HG02870 (cell line): ENCODE results near the gene FAM76A.

Experiments used
- ATAC-seq: cut with Tn5 transposase; IDR thresholded peaks from one replicate; pipeline ENCODE4 v1.9.1; 2021; ENCODE audit warnings: mild to moderate bottlenecking, moderate library complexity; ENCODE audit not compliant: unreplicated experiment

The FAM76A gene

DNA sequence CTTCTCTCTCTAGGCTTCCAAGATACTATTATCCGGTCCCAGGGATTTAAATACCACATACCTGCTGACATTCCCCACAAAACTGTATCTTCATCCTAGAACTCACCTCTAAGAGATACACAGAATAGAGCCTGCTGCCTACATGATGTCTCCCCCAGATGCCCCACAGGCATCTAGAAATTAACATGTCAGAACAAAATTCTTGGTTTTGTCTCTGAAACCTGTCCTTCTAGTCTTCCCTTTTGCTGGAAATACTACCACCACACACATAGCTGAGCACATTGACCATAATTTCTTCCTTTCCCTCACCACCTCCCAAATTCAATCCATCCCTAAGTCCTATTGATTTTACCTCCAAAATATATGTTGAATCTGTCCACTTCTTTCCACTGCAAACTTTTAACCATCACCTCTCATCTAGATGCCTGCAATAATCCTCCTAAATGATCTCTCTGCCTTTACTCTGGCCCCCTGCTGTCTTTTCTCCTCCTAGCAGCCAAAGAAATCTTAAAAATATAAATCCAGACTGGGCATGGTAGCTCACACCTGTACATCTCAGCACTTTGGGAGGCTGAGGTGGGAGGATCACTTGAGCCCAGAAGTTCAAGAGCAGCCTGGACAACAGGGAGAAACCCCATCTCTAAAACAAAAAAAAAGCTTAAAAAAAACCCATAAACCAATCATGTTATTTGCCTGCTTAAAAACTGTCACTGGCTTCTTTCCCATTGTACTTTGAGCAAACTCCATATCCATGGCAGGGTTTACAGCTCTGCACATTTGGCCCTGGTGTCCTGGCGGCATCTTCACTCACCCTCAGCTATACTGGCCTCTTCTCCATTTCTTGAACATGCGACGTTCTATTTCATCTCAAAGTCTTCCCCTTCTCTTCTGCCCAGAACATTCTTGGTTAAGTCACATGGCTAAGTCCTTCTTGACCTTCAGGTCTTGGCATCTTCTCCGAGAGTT, 6.2 kb upstream of the FAM76A start:
- ATAC-seq = no peak

GRCh38 chr1:27724961-27725373, 794 bp upstream of the FAM76A start:
- ATAC-seq = no peak

DNA sequence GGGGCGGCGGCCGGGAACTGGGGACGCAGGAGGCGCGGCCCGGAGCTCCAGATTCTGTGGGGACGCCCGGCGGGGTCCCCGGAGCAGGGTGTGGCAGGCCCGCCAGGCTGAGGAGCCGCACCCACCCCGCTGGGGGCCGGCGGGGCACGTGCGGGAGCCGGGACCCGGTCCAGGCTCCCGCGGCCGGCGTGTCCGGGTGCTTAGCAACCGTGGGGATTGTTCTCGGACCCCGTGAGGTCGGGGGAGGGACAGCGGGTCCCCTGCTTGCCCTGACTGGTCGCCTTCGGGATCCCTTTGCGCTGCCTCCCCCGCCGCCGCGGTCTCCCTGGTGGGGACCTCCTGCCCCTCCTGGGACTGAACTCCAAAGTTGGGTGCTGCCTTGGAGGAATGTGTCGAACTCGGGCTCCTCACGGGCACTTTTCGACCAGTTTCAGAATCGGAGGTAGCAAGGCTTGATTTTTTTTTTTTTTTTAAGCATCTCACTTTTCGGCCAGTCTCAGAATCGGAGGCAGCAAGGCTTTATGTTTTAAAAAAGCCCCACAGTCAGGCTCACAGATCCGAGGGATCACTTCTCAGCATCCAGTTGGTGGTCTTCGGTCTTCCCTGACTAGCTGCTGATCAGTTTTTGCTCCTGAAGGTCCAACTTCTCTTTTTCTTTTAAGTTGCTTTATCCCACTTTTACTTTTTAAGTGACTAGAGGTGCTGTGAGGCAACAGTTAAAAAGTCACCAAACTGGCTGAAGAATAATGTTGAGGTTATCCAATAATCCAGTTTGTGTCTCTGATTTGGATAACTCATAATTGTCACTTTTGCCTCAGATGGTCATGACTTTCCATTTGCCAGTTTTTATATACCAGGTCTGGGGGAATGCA, 648 bp downstream of the FAM76A start:
- peak; percentile 22 for ATAC-seq

GRCh38 chr1:27727126-27727525, 1.4 kb downstream of the FAM76A start:
- ATAC-seq = no peak

GRCh38 chr1:27736252-27736651, 10.5 kb downstream of the FAM76A start:
- no peak for ATAC-seq

GRCh38 chr1:27741121-27741520, 15.4 kb downstream of the FAM76A start:
- ATAC-seq = no peak

DNA sequence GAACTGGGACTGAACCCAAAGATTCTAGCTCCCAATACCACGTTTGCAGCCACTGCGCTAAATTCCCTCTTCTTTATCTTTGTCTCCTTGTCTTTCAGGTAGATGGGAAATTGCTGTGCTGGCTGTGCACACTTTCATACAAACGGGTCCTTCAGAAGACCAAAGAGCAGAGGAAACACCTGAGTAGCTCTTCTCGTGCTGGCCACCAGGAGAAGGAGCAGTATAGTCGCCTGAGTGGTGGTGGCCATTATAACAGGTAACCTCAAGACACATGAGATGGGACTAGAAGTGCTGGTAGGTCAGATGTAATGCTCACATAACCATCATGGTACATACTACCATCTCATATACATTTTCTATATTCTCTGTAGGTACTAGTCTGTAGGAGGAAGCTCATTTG, 18.8 kb downstream of the FAM76A start:
- ATAC-seq = no peak

DNA sequence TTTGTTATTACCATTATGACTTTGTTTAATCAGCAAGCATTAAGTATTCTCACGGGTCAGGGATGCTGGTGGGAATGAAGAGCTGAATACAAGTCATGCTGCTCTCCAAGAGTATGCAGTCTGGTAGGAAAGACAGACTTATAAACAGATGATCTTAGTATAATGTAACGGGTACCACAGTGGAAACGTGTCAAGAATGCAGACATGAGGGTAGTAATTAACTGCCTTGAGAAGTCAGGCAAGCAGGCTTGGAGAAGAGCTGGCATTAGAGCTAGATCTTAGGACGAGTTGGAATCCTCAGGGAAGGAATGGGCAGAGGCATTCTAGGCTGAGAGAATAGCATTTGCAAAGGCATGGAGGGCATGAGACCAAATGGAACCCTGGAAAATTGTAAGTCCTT, 19.7 kb downstream of the FAM76A start:
- ATAC-seq = no peak

DNA sequence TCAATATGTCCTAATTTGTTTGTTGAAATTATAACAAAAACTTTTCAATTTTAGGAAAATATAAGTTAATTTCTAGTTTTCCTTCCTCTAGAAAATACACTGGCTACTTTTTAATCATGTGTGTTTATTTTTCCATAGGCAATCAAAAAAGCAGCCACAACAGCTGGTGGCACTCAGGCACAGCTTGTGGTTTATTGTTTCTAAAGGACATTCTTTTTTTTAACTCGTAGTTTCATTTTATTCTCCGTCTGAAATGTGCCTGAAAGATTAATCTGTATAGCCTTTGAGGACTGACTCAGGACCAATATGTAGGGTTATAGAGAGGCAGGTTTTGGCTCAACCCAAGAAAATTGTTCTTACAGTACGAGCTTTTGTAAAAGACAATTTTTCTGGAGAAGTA, 26.6 kb downstream of the FAM76A start:
- no peak for ATAC-seq

- ATAC-seq = no peak
Observed at GRCh38 chr1:27755286-27755685, 29.5 kb downstream of the FAM76A start.

DNA sequence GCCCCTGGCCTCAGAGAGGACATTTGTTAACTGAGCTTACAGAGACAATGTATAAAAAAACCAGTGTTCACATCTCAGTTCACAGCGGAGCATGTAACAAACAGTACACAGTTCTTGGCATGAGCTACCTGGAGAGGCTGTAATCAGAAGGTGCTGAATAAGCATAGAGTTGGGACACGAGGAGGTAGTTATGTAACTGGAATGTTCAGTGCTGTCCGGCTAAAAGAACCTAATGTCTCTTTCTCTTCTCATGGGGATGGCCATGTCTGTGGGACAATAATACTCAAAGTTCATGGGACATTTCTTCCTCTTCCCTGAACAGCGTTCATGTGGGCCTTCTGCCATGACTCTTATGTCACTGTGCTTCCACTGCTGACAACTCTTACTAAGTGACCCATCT, 30.1 kb downstream of the FAM76A start:
- ATAC-seq = no peak

- no peak for ATAC-seq
Observed at GRCh38 chr1:27759236-27759635, 33.5 kb downstream of the FAM76A start.

GRCh38 chr1:27760426-27760825, 34.7 kb downstream of the FAM76A start:
- no peak for ATAC-seq

GRCh38 chr1:27762033-27762432, 36.3 kb downstream of the FAM76A start:
- no peak for ATAC-seq

GRCh38 chr1:27763358-27763757, 37.6 kb downstream of the FAM76A start:
- no peak for ATAC-seq

DNA sequence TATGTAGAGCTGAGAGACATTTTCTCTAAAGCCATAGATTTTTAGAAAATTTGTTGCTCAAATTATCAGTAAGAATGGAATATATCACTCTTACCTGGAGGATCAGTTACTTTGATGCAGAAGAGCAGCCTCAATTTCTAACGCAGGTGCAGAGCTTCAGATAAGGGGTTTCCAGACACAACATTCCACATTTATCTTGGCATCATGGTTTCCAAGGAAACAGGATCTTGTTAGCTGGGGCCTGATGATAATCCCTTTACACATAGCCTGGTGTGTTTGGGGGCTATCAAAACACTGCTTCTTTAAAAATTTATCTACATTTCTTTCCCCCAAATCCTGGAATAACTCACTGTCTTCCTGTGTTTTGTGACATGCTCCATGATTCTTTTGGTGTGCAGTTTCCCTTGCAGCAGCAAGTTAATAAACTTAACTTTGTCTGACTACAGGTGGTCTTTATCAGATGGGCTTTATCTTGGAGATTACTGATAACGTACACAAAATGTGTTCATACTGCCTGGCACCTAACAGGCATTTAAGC, 44.6 kb downstream of the FAM76A start:
- no peak for ATAC-seq

- ATAC-seq = no peak
Observed at GRCh38 chr1:27772036-27772931, 46.5 kb downstream of the FAM76A start.

GRCh38 chr1:27772932-27773825, 47.4 kb downstream of the FAM76A start, which contains the start of gene STX12:
STX12 (plus strand) TSS chr1:27773219; CDS start chr1:27773308, 89 bp downstream.
- peak; percentile 91 for ATAC-seq

GRCh38 chr1:27773826-27774445, 48.2 kb downstream of the FAM76A start:
- ATAC-seq = no peak
